Measurements from ENCODE around the gene PRKCE.
A peak's percentile ranks its signal among the peaks of the same experiment; 100 is the strongest.

PRKCE gene

GRCh38 chr2:46163804-46164528 is 512.5 kb downstream of the PRKCE start:
- no peak for DNase-seq (ENCODE audit: low read depth, low spot score)

DNA sequence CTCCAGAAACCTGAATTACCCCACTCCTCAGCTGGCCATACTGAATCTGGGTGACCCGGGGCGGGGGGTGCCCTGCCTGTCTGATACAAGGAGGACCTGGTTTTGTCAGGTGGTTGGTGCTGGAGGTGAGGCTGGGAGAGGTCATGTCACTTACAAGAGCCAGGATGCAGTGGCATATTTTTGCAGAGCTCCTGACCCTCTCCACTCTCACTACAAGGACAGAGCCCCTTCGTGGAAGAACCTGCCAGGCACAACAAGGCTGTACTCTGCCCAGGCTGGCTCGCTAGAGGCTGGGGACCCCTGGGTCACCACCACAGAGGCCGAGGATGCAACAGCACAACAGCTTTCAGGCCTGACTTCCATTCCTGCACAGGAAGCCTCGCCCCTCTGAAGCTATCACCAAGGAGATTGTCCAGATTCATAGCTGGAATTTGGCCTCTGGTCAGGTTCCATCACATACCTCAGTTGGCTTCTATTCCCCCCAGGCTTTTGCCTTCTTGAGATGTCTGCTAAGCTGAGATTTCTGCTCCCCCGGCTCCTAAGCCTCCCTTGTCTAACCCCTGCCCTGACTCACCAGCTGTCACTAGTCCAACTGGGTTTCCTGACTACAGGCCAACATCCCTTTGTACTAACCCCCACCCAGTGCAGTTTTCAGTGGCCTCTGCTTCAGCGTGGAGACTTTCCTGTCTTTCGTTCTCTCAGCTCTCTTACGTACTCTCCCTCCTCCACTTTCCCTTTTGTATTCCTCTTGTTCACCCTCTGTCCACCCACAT is 513.2 kb downstream of the PRKCE start:
- peak; percentile 57 for DNase-seq (ENCODE audit: low read depth, low spot score)

- DNase-seq (ENCODE audit: low read depth, low spot score) = no peak
Measured at GRCh38 chr2:46165916-46166315, 514.4 kb downstream of the PRKCE start.

- no peak for DNase-seq (ENCODE audit: low read depth, low spot score)
Measured at GRCh38 chr2:46167406-46167805, 515.9 kb downstream of the PRKCE start.

GRCh38 chr2:46167924-46168323 is 516.4 kb downstream of the PRKCE start:
- no peak for DNase-seq (ENCODE audit: low read depth, low spot score)

GRCh38 chr2:46169467-46169866 is 518.0 kb downstream of the PRKCE start:
- no peak for DNase-seq (ENCODE audit: low read depth, low spot score)

DNA sequence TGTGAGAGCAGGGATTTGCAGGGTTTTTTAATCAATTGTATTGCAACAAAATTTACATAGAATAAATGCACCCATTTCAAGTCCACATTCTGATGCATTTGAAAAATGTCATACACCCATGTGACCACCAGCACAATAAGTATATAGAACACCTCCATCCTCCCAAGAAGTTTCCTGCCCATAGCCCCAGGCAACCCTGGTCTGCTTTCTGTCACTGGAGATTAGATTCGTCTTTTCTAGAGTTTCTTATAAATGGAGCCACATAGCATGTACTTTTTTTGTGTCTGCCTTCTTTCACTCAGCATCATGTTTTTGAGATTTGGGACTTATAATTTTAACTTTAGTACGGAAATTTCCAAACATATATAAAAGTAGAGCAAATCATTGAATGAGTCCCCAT is 518.6 kb downstream of the PRKCE start:
- DNase-seq (ENCODE audit: low read depth, low spot score) = no peak

DNA sequence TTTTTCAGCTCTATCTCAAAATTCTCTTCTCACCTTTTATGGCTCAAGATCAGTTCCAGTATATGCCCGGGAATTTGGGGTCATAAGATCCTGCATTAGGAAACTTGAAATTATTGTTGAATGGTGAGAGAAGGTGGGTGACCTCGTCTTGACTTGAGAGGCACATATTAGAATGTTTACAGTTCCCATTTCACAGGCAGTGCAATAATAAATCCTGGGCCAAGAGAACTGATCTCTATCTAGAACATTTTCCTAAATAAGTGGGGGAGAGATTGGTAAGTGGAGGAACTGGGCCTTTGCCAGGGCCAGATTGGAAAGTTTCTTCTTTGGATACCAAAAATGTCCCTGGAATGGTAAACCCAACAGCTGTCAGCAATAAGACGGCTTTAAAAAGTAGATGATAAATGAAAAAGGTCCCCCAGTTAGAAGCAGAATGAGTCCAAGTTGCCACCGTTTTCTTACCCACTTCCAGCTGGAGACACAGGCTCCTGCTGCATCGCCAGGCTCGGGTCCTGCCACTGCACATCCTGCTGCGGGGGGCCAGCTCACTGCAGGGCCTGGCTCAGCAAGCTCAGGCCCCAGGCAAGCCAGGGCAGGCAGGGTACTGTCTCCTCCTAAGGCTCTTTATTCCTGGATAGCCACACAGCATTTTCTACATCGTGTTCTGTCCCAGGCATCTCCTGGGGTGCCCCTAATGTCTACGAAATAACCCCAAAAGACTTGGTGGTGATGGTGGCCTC is 519.3 kb downstream of the PRKCE start:
- DNase-seq (ENCODE audit: low read depth, low spot score) = no peak

- peak; percentile 77 for DNase-seq (ENCODE audit: low read depth, low spot score)
Measured at GRCh38 chr2:46171411-46171953, 520.0 kb downstream of the PRKCE start.

- DNase-seq (ENCODE audit: low read depth, low spot score) = no peak
Measured at GRCh38 chr2:46171996-46172546, 520.6 kb downstream of the PRKCE start.

GRCh38 chr2:46173030-46173429 is 521.6 kb downstream of the PRKCE start:
- no peak for DNase-seq (ENCODE audit: low read depth, low spot score)

- DNase-seq (ENCODE audit: low read depth, low spot score) = no peak
Measured at GRCh38 chr2:46173636-46174250, 522.3 kb downstream of the PRKCE start.

DNA sequence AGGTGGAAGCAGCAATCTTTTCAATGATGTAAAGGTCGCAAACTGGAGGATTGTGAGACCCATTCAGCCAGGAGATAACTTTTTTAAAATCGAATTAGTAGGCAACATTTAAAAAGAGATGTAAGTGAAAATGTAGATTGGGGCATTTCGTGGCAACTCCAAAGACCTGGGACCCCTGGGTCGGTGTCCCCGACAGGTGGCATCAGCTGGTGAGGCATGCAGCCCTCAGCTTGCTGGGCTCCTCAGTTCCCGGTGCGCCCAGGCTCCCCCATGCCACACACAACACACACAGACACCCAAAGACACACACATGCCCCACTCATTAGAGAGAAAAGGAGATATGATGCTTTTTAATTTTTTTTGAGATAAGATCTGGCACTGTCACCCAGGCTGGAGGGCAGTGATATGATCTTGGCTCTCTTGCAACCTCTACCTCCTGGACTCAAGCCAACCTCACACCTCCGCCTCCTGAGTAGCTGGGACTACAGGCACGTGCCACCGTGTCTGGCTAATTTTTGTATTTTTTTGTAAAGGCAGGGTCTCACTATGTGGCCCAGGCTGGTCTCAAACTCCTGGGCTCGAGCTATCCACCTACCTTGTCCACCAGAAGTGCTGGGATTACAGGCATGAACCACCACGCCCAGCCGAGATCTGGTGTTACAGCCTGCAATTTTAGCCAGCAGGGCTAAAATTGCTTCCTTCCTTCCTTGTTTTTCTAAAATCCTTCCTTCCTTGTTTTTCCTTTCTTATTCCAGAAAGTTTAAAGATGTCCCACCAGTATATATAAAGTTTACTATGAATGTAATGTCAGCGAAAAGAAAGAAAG is 523.1 kb downstream of the PRKCE start:
- no peak for DNase-seq (ENCODE audit: low read depth, low spot score)

DNA sequence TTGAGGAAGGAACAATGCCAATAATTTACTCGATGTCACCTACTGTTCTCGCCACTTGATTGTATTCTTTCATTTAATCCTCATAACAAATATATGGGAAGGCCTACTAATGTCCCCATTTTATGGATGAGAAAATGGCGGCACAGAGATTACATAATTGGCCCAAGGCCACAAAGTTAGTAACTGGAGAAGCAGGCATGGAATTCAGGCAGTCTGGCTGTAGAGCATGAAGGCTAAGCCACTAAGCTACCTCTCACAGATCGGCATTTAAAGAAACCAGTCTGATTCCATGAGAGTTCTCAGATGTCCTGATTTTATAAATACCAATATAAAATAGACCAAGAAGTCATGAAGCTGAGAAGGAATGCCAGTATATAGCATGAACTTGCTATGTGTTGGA is 523.9 kb downstream of the PRKCE start:
- no peak for DNase-seq (ENCODE audit: low read depth, low spot score)

GRCh38 chr2:46177461-46178089 is 526.1 kb downstream of the PRKCE start:
- no peak for DNase-seq (ENCODE audit: low read depth, low spot score)

- peak; percentile 79 for DNase-seq (ENCODE audit: low read depth, low spot score)
Measured at GRCh38 chr2:46179037-46179621, 527.7 kb downstream of the PRKCE start.

GRCh38 chr2:46180189-46180588 is 528.7 kb downstream of the PRKCE start:
- no peak for DNase-seq (ENCODE audit: low read depth, low spot score)

- no peak for DNase-seq (ENCODE audit: low read depth, low spot score)
Measured at GRCh38 chr2:46181306-46181705, 529.8 kb downstream of the PRKCE start.

DNA sequence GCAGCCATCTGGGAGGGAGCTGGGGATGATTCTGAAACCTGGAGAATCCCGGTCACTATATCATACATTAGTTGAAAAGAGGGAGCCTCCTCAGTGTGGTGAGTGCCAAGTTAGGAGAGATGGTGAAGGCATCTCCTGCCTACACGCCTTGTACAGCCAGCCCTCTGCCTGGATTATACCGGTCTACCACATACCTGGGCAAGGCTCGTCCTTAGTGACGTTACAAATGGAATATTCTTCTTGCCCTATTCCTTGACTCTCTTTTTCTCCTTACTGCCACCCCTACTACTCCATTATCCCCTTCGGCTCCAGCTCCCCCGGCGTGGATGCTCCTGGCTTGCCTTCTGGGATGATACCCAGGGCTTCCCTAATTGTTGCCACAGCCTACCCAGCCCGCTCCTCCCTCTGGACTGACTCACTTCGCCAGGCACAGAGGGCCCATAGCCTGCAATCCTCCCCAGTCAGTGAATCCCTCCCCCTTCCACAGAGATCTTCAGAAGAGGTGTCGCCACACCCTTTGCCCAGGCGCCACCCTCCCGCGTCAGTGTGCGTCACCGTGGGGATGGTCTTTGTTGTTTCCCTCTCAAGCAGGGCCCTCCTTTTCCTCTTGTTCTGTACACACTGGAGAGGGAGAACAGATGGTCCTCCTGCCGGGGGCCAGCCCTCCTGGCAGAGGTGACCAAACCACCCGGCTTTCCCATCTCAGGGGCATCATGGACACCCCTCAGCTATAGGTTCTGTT is 530.5 kb downstream of the PRKCE start:
- no peak for DNase-seq (ENCODE audit: low read depth, low spot score)

All from smooth muscle cell of the brain vasculature (primary cell).